Fibroblast of villous mesenchyme (primary cell): Measurements from ENCODE around the gene CXCR6. TPM values are rescaled to one million over a fixed set of nuclear protein-coding genes. Genes with fewer than 3 reads are reported as not detected.

Source experiments
- DNase-seq: peaks from one replicate; pipeline ENCODE4 v3.0.0-alpha.2; 2010; ENCODE audit warnings: low read depth
- H3K4me3 ChIP-seq: 2 replicates; pipeline ENCODE4 v1.5.1; 2011; ENCODE audit warnings: low read depth, mild to moderate bottlenecking, low read length
- total RNA-seq: library from RNA; depleted of rRNA; stranded (reverse); fragments of >200 nt; gene quantifications from 2 replicates; pipeline ENCODE4 v1.2.3, GENCODE V29; 2012
- TF ChIP-seq, protein P1 (sequence below): IDR thresholded peaks from 2 replicates; pipeline ENCODE4 v1.5.1; 2012; ENCODE audit warnings: low read depth, mild to moderate bottlenecking, low read length; ENCODE audit not compliant: insufficient read depth

Gene CXCR6
- total RNA-seq, 1 donor = under 0.01 TPM

DNA sequence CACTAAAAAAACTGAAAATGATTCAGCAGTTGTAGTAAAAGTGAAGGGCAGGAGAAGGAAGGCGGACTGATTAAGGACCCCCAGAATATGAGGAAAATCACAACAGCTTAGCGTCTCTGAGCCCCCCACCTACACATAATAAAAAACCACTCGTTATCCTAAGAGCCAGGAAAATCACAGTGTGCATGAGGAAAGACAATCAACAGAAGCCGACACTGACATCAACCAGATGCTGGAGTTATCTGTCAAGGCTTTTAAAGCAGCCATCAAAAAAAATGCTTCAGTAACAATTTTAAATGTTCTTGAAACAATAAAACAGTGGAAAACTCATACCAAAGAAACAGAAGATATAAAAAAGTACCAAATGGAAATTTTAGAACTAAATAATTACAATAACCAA is 9.7 kb upstream of the CXCR6 start:
- no peak for DNase-seq
- TF ChIP-seq, protein P1, sequence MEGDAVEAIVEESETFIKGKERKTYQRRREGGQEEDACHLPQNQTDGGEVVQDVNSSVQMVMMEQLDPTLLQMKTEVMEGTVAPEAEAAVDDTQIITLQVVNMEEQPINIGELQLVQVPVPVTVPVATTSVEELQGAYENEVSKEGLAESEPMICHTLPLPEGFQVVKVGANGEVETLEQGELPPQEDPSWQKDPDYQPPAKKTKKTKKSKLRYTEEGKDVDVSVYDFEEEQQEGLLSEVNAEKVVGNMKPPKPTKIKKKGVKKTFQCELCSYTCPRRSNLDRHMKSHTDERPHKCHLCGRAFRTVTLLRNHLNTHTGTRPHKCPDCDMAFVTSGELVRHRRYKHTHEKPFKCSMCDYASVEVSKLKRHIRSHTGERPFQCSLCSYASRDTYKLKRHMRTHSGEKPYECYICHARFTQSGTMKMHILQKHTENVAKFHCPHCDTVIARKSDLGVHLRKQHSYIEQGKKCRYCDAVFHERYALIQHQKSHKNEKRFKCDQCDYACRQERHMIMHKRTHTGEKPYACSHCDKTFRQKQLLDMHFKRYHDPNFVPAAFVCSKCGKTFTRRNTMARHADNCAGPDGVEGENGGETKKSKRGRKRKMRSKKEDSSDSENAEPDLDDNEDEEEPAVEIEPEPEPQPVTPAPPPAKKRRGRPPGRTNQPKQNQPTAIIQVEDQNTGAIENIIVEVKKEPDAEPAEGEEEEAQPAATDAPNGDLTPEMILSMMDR = no peak
- no peak overlapping the region for H3K4me3 ChIP-seq

DNA sequence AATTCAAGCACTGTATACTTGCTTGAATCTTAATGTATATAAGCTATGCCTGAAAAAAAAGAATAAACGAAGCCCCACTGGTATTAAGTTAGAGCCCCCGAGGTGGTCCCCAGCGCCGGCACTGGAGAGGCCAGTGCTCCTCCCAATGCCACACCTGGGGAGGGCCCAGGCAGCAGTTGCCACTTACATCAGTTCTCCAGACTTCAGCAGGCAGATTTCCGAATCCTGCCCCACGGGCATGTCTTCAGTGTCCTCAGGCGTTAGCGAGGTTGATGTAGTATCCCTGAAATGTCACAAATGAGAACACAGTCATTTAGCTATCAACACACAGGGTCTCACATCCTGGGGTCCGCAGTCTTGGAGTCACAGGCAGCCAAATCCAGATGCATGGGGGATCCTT is 7.0 kb upstream of the CXCR6 start:
- TF ChIP-seq, protein P1 = no peak
- DNase-seq = no peak
- H3K4me3 ChIP-seq = no peak overlapping the region

DNA sequence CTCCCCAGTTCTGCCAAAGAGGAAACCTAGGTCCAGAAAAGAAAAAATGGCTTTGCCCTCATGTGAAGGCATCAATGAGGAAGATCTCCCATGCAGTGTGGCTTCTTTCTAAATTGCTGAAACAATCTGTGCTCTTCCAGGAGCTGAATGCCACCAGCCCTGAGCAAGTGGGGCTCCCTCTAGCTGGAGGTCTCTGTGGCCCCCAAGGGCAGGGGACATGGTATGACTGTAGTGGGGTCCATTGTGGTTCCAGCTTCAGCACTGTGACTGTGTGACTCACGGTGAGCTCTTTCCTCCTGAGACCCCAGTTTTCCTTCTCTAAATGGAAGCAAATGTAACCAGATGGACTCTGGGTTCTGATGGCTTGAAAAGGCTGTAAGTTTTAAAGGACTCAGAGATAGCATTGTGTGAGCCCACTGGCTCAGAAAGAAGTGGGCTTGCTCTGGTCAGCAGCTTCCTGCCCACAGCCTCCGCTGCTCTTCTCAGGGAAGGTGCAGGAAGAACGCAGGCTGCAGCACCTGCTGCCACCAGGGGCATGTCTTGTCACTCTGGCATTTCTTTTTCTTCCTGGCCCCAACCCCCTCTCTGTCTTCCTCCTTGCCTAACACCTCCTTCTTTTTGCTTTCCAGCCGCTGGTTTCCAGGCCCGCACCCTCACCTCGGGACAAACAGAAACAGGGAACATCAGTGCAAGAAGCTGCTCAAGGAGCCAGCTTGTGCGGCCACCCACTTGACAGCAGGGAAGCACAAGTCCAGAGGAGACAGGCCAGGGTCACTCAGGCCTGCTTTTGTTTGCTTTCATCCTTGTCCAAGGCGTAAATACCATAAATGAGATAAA is 5.8 kb upstream of the CXCR6 start:
- no peak for DNase-seq
- TF ChIP-seq, protein P1 = no peak
- no peak overlapping the region for H3K4me3 ChIP-seq

DNA sequence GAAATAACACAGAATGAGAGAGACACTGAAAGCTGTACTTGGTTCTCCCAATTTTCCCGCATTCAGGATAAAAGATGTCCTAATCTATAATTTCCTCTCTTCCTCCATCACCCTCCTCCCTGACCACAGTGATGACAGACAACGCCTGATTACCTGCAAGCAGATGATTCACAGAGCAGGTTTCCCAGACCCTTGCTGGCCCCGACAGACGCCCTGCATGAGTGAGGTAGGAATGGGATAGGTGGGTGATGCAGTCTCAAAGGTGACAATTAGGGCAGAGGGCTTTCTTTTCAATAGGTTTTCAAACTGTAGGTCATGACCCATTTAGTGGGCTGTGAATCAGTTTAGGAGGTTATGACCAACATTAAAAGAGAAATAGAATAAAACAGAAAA is 5.2 kb upstream of the CXCR6 start:
- TF ChIP-seq, protein P1 = no peak
- DNase-seq = no peak
- no peak overlapping the region for H3K4me3 ChIP-seq

DNA sequence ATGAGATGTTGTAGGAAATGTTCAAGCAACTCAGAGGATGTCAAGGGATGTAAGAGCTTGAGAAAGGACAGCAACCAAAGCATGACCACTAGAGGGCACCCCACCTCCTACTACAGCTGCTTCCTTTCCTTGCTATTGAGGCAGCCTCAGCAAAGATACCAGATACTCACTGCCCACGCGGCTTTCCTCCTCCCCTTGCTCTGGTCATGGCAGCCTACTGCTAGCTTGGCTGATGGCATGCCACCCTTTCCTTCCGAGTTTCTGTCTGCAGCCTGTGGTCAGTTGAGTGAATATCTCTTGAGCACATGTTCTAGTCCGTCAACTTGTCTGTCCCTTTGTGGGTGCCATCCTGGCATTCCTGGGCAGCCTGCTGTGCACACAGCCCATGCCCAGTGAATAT is 4.4 kb upstream of the CXCR6 start:
- no peak overlapping the region for H3K4me3 ChIP-seq
- TF ChIP-seq, protein P1 = peak; percentile 94
- DNase-seq = peak; percentile 93

DNA sequence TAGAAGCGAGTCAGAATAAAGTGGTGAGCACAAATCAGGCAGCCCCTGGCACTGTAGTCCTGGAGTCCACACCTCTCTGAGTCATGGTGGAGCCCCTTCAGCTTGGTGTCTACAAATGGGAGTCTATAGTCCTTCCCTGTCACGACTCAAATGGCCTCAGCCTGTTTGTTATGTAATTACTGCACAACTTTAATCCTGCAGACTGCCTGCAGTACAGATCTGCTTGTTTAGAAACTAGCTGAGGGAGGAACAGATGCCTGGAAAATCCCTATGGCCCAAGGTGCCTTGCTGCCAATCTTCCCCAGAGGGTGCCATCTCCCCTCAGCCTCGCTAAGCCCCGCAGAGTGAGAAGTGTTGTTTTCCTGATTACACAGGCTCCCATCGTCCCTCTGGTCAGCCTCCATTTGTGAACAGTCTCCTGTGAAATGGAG is 3.9 kb upstream of the CXCR6 start:
- H3K4me3 ChIP-seq = no peak overlapping the region
- DNase-seq = peak; percentile 41
- TF ChIP-seq, protein P1 = peak; percentile 2
